ENCODE measurements around the gene MAD1L1.

GRCh38 chr7:1916601-1916970 is 316.2 kb downstream of the MAD1L1 start:
- TF ChIP-seq CTCF (IDR thresholded peaks at IDR 0.05) (no peak), POLR2A (IDR thresholded peaks at IDR 0.05) (no peak)
